HG03521 (cell line): ENCODE data around the gene ANTKMT.
"Not testable (repeated sequence)": the region's sequence is repeated elsewhere in the genome, so short reads cannot be mapped to it uniquely, and the experiment has no call there.

ENCODE experiments used
- ATAC-seq: cut with Tn5 transposase; IDR thresholded peaks from one replicate; pipeline ENCODE4 v1.9.1; 2021; ENCODE audit warnings: mild to moderate bottlenecking, moderate library complexity; ENCODE audit not compliant: unreplicated experiment

Gene ANTKMT

DNA sequence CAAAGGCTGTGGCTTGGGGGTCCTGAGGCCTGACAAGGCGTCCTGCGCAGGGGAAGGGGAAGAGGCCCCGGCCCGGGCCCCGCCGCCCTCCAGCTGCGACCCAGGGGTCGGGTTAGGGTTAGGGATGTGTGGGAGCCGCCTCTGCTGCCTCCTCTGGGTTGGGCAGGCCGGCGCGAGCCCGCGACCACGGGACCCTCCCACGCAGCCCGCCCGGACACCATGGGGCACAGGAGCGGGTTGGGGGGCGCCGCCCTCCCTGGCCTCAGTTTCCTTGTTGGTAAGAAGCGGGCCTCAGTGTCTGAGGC is 19.5 kb downstream of the ANTKMT start:
- peak; percentile 13 for ATAC-seq

DNA sequence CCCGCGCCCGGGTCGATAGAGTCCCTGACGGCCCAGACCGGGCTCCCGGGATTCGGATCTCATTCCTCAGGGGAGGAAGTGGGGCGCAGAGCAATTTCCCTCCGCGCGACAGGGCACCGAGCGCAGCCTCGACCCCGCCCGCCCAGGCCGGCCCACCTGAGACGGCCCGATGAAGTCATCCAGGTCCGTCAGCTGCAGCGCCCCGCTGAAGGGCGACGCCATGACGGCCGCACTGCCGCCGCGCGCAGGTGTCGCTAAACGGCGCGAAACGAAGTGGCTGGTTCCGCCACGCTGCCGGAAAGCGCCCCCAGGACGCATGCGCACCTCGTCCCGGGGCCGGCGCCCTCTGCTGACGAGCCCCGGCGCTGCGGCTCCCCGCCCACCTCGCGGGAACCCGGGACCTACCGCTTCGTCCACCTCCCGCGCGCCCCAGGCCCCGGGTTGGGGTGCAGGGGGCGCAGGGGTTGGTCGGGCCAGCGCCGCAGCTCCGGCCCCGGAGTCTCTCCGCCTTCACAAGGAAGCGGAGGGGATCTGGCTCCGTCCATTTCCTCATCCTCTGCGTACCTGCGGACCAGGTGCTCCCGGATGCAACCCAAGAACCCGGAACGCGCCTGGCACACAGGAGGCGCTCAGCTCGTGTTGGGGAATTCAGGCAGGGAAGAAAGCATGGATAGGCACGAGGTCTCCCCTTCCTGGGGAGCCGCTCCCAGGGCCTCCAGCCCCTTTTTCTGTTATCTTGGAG is 20.0 kb downstream of the ANTKMT start, which contains the start of gene CIAO3:
Gene CIAO3, minus strand, starts transcription at position 234 of the 742 bp plus-strand sequence. Its CDS starts 12 bp downstream, at position 222.
- peak; percentile 70 for ATAC-seq

DNA sequence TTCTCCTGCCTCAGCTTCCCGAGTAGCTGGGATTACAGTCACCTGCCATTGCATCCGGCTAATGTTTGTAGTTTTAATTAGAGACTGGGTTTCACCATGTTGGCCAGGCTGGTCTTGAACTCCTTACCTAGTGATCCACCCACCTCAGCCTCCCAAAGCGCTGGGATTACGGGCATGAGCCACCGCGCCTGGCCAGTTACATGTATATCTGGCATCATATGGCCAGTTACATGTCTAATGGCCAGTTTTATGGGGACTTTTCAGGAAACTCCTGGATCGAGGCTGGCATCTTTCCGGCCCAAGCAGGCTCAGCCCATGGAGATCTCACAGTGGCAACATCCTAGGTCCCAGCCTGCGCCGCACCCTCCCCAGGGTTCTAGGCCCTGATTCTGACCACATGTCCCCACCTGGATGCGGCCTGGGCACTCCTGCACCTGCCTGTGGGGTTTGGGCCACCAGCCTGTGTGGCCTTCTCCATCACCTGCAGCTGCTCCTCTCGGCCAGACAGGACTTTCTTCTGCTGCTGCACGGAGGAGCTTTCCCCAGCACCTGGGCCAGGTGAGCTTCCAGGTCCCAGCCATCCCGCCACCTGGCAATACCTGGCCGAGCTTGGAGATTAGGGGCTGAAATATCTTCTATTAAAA is 21.2 kb downstream of the ANTKMT start:
- no peak for ATAC-seq

DNA sequence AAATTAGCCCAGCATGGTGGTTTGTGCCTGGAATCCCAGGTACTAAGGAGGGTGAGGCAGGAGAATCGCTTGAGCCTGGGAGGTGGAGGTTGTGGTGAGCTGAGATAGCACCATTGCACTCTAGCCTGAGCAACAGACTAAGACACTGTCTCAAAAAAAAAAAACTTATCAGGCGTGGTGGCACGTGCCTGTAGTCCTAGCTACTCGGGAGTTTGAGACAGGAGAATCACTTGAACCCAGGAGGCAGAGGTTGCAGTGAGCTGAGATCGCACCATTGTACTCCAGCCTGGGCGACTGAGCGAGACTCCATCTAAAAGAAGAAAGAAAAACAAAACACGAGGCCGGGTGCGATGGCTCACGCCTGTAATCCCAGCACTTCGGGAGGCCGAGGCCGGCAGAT is 21.9 kb downstream of the ANTKMT start:
- ATAC-seq, result not testable (repeated sequence)

DNA sequence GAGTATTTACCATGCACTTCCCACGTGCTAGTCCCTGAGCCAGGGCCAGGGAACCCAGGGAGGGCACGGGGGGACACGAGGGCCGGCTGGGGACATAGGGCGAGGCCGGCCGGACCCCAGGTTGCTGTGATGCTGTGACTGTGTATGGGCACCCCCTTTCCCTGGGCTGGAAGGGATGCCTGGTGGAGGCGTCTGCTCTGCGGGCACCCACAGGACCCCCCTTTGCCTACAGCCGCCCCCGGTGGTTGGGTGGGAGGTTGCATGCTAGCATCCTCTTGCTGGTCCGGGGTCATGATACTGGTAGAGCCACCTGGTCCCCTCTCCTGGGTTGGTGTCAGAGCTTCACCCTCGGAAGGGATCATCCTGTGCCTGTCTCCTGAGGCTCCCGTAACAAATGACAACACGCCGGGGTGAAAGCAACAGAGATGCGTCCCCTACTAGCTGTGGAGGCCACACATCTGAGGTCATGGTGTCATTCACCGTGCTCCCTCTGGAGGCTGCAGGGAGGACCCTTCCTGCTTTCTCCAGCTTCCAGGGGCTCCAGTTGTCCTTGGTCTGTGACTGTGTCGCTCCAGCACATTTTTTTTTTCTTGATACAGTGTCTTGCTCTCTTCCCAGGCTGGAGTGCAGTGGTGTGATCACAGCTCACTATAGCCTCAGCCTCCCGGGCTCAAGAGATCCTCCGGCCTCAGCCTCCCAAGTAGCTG is 23.0 kb downstream of the ANTKMT start:
- ATAC-seq, result no peak

DNA sequence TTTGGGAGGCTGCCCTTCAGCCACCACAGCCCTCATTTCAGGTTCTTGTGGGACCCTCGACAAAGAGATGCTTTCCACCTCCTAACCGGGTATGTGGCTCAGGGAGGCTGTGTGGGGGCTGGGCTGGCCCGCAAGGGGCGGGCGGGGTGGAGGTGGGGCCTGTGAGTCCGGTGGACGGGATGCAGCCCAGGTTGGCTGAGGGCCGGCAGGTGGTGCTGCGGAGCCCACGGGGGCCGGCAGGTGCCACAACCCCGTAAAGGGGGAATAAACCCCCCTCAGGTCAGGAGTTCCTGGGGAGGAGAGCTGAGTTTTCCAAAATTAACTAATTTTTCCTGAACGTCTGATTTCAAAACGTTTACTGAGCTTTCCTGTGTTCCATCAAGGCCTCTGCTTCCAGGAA is 24.8 kb downstream of the ANTKMT start:
- no peak for ATAC-seq

DNA sequence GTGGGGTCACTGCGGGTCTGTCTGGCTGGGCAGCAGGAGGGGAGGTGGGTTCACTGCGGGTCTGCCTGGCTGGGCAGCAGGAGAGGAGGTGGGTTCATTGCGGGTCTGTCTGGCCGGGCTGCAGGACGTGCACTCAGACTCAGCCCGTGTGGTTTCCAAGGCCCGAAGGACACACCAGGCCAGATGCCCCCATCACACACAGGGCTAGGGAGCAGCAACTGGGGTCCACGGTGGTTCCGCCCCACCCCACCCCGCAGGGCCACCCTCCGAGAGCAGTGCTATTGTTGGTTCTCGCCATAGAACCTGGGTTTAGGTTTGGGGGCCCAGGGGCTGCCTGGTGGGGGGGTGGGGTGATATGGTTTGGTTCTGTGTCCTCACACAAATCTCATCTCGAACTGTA is 25.7 kb downstream of the ANTKMT start:
- ATAC-seq, result no peak

DNA sequence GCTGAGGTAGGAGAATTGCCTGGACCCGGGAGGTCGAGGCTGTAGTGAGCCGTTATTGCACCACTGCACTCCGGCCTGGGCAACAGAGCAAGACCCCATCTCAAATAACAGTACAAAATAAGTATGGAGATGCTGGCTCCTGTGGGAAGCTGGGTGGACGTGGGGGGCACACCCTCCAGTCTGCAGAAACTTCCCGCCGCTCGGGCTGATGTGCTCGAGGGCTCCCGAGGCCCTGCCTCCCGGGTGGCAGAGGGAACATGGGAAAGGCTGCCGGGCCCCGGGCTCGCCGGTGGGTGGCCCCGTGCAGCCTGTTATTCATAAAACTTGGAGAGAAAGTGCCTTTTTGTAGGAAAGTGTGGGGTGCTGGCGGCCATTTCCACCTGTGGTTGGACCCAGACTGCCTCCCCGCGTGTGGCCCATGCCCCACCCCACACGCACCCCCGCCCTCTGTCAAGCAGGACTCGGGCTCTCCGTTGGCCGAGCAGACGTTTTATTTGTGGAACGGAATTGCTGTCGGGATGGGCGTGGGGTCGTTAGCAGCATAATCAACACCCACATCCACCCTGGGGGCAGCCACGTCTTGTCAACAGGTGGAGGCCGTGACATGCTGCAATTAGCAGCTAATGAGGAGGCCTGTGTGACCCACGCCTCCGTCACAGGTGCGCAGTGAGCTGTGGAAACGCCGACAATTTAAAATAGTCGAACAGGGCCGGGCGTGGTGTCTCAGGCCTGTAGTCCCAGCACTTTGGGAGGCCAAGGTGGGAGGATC is 27.2 kb downstream of the ANTKMT start:
- no peak for ATAC-seq

DNA sequence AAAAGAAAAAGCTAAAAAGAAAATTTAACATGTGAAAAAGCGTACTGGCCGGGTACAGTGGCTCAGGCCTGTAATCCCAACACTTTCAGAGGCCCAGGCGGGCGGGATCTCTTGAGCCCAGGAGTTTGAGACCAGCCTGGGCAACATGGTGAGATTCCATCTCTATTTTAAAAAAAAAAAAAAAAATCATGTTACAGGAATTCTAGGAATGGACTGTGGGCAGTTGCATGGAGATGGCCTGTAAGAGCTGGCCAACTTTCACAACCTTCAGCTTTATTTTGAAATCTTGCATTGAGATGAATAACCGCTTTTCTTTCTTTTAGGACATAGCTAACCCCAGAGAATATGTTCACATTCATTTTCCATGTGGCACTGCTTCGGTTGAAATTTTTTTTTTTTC is 28.1 kb downstream of the ANTKMT start:
- no peak for ATAC-seq

DNA sequence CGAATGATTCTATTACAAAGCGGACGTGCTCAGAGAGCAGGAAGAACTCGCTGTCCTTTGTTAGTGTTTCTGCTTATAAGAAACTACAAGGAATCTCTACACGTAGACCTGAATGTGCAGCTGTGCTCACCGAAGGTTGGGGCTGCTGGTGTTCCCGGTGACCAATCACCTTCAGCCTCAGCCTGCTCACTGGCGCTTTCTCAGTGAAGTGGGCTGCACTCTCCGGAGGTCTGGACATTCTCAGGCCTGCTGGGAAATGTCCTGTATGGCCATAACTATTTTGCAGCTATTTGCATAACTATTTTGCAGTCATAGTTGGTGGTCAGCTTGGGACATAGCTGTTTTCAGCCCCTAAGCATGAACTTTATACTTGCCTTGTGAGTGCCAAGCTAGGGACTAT is 29.5 kb downstream of the ANTKMT start:
- ATAC-seq, result no peak

DNA sequence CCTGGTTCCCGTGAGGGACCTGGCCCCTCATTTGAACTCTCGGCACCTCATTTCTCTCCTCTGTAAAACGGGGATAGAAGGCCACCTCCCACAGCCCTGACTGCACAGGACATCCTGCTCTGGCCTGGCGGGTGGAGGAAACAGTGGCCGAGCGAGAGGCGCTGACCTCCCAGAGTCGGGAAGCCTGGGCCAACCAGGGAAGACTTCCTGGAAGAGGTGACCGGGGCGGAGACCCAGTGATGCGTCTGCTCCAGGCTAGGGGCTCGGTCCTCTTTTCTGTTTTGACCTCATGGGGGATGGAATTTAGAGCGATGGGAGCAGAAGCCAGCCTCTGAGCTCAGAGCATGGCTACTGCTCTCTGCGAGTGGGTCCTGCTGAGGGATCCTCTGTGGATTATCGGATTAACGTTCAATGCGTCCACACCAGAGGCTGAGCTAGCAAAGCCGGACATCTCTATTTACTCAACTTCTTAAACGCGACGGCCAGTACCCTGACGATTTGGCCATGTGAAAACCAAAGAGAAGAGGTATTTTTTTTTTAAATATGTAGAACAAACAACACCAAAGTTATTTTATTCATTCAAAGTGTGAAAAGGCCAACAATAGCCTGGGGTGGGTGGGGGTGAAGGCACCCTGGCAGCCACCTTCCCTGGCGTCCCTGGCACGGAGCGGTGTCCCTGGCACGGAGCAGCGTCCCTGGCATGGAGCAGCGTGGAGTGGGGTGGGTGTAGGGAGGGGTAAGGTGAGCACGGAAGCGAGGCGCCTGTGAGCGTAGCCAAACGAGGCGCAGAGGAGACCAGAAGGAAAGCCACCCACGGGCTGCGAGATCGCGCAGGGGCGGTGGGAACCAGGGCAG is 30.4 kb downstream of the ANTKMT start:
- no peak for ATAC-seq

DNA sequence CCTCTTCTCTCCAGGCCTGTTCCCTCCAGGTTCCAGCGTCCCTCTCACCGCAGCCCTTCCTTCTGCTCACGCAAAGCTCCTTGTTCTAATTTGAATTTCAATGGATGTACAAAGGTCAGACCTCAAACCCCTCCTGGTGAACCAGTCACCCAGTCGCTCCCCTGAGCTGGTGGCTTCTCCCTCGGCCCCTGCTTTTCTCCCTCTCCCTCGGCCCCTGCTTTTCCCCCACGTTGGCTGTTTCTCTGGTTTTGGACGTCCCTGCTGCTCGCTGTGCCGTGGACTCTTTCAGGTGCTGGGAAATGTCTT is 31.0 kb downstream of the ANTKMT start:
- no peak for ATAC-seq

DNA sequence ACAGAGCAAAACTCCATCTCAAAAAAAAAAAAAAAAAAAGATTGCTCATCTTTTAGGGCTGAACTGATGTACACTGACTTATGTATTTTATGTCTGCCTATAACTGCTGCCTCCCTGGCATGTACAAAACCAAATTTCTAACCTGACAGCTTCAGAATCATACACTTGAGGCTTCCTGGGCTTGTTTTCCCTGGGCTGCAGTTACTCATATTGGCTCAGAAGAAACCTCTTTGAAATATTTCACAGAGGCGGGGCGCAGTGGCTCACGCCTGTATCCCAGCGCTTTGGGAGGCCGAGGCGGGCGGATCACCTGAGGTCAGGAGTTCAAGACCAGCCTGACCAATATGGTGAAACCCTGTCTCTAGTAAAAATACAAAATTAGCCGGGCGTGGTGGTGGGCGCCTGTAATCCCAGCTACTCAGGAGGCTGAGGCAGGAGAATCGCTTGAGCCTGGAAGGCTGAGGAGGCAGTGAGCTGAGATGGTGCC is 33.2 kb downstream of the ANTKMT start:
- ATAC-seq, result not testable (repeated sequence)

DNA sequence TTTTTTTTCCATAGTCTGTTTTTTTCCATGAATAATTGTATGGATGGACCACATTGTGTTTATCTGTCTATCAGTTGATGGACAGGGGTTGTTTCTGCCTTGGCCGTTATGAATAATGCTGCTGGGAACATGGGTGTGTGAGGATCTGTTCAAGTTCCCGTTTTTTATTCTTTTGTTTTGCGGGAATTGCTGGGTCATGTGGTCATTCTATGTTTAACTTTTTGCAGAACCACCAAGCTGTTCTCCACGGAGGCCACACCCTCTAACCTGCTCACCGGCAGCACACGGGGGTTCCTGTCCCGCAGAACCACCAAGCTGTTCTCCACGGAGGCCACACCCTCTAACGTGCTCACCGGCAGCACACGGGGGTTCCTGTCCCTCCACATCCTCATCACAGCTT is 33.7 kb downstream of the ANTKMT start:
- no peak for ATAC-seq

DNA sequence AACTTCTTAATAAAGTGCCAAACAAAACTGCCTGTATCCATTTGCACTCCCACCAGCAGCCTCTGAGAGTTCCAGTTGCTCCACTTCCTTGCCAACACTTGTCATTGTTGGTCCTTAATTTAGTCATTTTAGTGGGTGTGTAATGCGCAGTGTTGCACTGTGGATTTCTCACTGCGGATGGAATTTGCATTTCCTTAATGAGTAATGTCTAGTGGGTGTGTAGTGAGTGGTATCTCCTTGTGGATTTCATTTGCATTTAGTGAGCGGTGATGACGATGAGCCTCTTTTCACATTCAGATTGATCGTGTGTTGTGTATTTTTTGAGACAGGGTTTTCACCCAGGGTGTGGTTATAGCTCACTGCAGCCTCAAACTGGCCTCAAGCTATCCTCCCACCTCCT is 35.5 kb downstream of the ANTKMT start:
- no peak for ATAC-seq

DNA sequence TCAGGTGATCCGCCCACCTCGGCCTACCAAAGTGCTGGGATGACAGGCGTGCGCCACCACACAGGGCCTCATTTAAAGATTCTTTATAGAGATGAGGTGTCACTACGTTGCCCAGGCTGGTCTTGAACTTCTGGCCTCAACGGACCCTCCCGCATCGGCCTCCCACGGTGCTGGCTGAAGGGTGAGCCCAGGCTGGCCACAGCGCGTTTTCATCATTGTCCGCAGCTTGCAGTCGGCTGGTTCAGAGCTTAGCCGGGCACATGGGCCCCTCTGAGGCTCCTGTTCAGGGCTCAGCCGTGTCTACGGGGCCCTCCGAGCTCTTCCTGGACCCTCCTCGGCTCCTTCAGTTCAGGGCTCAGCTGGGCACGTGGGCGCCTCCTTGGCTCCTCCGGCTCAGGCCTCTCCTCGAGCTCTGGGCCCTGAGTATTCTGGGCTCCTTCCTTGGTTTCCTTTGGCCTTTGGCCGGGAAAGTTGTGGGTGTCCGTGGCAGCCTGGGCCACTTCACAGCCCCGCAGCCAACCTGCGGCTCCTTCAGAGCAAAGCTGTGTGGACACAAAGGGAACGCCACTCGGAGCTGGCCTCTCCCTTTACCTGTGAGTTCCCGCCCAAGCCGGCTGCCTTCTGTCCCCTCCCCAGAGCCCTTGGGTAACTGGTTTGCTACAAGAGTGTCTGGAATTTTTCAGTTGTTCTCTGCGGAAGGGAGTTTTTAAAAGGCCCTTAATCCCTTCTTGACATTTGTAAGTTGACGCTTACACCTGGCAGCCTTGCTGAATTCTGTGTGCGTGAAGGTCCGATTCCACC is 38.4 kb downstream of the ANTKMT start:
- ATAC-seq, result no peak

DNA sequence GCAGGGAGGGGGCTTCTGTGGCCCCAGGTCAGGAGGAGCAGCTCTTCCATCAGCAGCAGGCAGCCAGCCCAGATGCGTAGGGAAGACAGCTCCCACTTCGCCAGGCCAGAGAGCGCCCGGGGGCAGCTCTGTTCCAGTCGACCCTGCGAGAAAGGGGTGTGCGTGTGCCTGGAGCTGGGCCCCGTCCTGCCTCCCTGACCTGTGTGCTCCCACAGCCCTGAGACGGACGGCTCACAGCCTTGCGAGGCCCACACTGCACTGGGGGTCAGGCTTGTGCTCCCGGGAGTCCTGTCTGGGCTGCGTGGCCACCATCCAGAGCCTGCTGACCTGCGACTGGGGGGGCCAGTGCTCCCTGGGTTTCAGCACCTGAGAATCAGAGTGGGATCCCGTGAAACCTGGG is 39.1 kb downstream of the ANTKMT start:
- ATAC-seq, result no peak

DNA sequence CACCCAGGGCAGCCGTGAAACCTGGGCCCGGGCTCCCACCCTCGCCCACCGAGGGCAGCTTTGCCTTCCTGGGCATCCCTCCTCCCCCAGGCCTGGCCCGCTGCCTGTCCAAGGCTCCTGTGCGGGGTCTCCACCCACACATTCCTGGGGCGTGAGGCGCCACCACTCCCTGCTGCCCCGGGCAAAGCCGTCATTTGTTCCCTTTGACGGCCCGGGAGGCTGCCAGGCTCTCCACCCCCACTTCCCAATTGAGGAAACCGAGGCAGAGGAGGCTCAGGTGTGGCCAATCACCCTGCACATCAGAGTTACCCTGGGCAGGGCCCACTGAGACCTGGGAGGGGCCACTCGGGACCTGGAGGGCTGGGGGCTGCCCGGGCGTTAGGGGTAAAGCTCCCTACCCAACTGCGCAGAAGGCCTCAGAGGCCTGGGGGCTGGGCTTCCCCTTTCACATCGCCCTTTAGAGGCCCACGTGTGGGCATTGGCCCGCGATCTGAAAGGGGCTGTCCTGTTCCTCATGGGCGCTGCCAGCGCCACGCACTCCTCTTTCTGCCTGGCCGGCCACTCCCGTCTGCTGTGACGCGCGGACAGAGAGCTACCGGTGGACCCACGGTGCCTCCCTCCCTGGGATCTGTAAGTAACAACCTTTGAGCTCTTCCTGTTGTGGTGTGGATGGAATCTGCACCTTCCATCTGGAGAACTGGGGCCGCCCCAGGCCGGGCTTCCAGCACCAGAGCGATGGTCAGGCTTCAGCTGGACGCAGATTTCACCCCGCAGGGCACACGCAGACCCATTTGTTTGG is 39.8 kb downstream of the ANTKMT start, which contains the start of gene MSLN:
Gene MSLN, plus strand, starts transcription at position 190 of the 799 bp plus-strand sequence. CDS start 1,947 bp downstream, outside the sequence.
- ATAC-seq, result no peak
